GM21529 (cell line): ENCODE data around the gene SMIM35.
A peak's percentile ranks its signal among the peaks of the same experiment; 100 is the strongest.

ENCODE experiments used
- ATAC-seq: cut with Tn5 transposase; IDR thresholded peaks from one replicate; pipeline ENCODE4 v1.9.1; 2021; ENCODE audit not compliant: unreplicated experiment

Gene SMIM35

GRCh38 chr11:118060081-118060661, 26.6 kb downstream of the SMIM35 start:
- no peak for ATAC-seq

- no peak for ATAC-seq
Observed at GRCh38 chr11:118059246-118059940, 27.4 kb downstream of the SMIM35 start.

GRCh38 chr11:118058311-118059245, 28.2 kb downstream of the SMIM35 start:
- ATAC-seq = no peak

- no peak for ATAC-seq
Observed at GRCh38 chr11:118057251-118058145, 29.3 kb downstream of the SMIM35 start.

- ATAC-seq = no peak
Observed at GRCh38 chr11:118056806-118057205, 30.0 kb downstream of the SMIM35 start.

GRCh38 chr11:118055966-118056365, 30.8 kb downstream of the SMIM35 start:
- ATAC-seq = no peak

- ATAC-seq = no peak
Observed at GRCh38 chr11:118054712-118055640, 31.8 kb downstream of the SMIM35 start.

GRCh38 chr11:118052581-118053206, 34.1 kb downstream of the SMIM35 start:
- ATAC-seq = no peak

- peak; percentile 47 for ATAC-seq
Observed at GRCh38 chr11:118051611-118052461, 34.9 kb downstream of the SMIM35 start.

- ATAC-seq = no peak
Observed at GRCh38 chr11:118051136-118051610, 35.6 kb downstream of the SMIM35 start.

GRCh38 chr11:118050208-118050891, 36.4 kb downstream of the SMIM35 start:
- ATAC-seq = no peak

- no peak for ATAC-seq
Observed at GRCh38 chr11:118049771-118050170, 37.0 kb downstream of the SMIM35 start.

GRCh38 chr11:118048472-118049370, 38.0 kb downstream of the SMIM35 start:
- ATAC-seq = no peak

- ATAC-seq = no peak
Observed at GRCh38 chr11:118047749-118048148, 39.0 kb downstream of the SMIM35 start.

GRCh38 chr11:118046964-118047700, 39.6 kb downstream of the SMIM35 start:
- no peak for ATAC-seq
